ENCODE data around the gene COLQ. TPM values are rescaled to one million over a fixed set of nuclear protein-coding genes. Genes with fewer than 3 reads are reported as not detected.

COLQ gene
- total RNA-seq, 1 experiment from 2014 or later = 0.64 TPM

DNA sequence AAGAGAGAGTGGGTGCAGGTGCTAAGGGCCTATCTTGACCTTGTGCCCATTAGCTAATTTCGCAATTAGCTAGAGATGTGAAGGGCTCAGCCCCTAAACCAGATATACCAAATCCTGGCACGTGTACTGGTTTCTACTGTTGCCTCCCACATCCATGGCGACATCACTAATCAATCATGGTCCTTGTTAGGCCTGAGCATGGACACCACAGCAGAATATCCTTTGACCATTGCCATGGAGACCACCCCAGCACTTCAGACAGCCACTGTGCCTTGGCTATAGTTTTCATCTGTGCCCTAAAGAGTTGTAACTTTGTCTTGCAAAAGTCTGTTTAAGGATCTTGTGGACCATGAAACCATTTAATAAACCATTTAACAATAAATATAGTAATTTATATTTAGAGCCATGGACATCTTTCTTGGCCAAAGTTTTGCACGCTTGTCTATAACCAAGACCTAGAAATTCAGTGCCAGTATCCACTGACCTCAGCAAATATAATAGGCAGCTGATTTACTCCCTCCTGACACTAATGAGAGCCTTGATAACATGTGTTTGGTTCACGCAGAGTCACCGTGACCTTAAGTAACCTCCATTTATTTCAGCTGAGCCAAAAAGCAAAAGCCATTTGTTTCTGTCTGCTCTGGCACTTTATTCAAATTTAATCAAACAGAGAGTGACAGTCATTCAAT, 43.4 kb downstream of the COLQ start:
- CTCF ChIA-PET = no interaction called here
- intact Hi-C loops (cut with micrococcal nuclease; ENCODE audit: unreplicated experiment) = no loop called here
- H3K27ac ChIP-seq (ENCODE audit: low read length) = no peak overlapping the region

DNA sequence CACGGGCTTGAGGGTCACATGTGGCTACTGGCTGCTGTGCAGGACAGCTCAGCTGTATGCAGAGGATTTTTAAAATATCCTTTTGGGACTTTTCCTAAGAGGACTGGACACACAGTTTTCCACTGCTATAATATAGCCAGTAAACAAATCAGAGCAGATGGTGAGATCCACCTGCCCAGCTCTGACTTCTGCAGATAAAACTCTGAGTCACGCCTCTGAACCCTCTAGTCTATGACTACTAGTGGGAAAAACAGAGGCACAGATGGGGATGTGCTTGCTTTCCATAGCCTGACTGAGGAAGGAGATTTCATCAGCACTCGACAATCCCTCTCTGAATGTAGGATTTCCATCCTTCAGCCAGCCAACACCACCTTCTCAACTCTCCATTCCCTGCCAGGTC, 45.1 kb downstream of the COLQ start:
- Histone ChIP-seq H3K27me3 (ENCODE audit: control insufficient read depth, insufficient read depth, low read length) (no peaks in the 10 kb centered on the region), H3K27ac (ENCODE audit: low read length) (no peak overlapping the region), H3K9me3 (ENCODE audit: control insufficient read depth, insufficient read depth, low read depth, low read length) (no peaks in the 10 kb centered on the region), H3K36me3 (ENCODE audit: control insufficient read depth, insufficient read depth, low read length) (no peaks in the 10 kb centered on the region), H3K4me3 (ENCODE audit: low read depth in 2 of 2, low read length in 2 of 2) (no peak overlapping the region), H3K4me1 (ENCODE audit: control insufficient read depth, insufficient read depth, low read length) (no peaks in the 10 kb centered on the region)
- ChIA-PET POLR2A (no interaction called here), CTCF (no interaction called here)
- TF ChIP-seq CTCF (IDR thresholded peaks at IDR 0.05) = no peak
- TF ChIP-seq TCF7L2 (IDR thresholded peaks at IDR 0.05; ENCODE audit: low read depth, low read length) = no peak
- no peak for TF ChIP-seq REST (IDR thresholded peaks at IDR 0.05; ENCODE audit: insufficient read depth in 1 of 2, low read depth in 2 of 2, low read length in 1 of 2)
- TF ChIP-seq POLR2AphosphoS5 (IDR thresholded peaks at IDR 0.05; ENCODE audit: low read depth, low read length) = no peak
- TF ChIP-seq SIN3A (IDR thresholded peaks at IDR 0.05; ENCODE audit: borderline replicate concordance, insufficient read depth, low read depth, low read length) = no peak
- ATAC-seq = no peak
- BruUV-seq (replicated peaks) = no TSS peak
- DNase-seq (ENCODE audit: low read depth, low spot score) = no peak
- in situ Hi-C loops (cut with HindIII; ENCODE audit: low pct_unique_long_range_greater_than_20kb, low sequenced_read_pairs) (no loop called here), intact Hi-C loops (cut with micrococcal nuclease; ENCODE audit: unreplicated experiment) (no loop called here)

More for the DNA sequence above, 43.4 kb downstream of the COLQ start:
- H3K4me1 ChIP-seq (ENCODE audit: control insufficient read depth, insufficient read depth, low read length) = no peaks in the 10 kb centered on the region
- H3K27me3 ChIP-seq (ENCODE audit: control insufficient read depth, insufficient read depth, low read length) = no peaks in the 10 kb centered on the region
- BruUV-seq (replicated peaks) = no TSS peak
- no peak overlapping the region for H3K4me3 ChIP-seq (ENCODE audit: low read depth in 2 of 2, low read length in 2 of 2)
- DNase-seq (ENCODE audit: low read depth, low spot score) = no peak
- no peak for ATAC-seq
- H3K36me3 ChIP-seq (ENCODE audit: control insufficient read depth, insufficient read depth, low read length) = no peaks in the 10 kb centered on the region
- in situ Hi-C loops (cut with HindIII; ENCODE audit: low pct_unique_long_range_greater_than_20kb, low sequenced_read_pairs) = no loop called here
- H3K9me3 ChIP-seq (ENCODE audit: control insufficient read depth, insufficient read depth, low read depth, low read length) = no peaks in the 10 kb centered on the region
- no peak for TF ChIP-seq POLR2AphosphoS5 (IDR thresholded peaks at IDR 0.05; ENCODE audit: low read depth, low read length)
- no peak for TF ChIP-seq CTCF (IDR thresholded peaks at IDR 0.05)
- no peak for TF ChIP-seq SIN3A (IDR thresholded peaks at IDR 0.05; ENCODE audit: borderline replicate concordance, insufficient read depth, low read depth, low read length)
- TF ChIP-seq REST (IDR thresholded peaks at IDR 0.05; ENCODE audit: insufficient read depth in 1 of 2, low read depth in 2 of 2, low read length in 1 of 2) = no peak
- no peak for TF ChIP-seq TCF7L2 (IDR thresholded peaks at IDR 0.05; ENCODE audit: low read depth, low read length)
- POLR2A ChIA-PET = no interaction called here
